HCT116 (cell line): Measurements from ENCODE around the gene ZNF503. TPM values are rescaled to one million over a fixed set of nuclear protein-coding genes. Genes with fewer than 3 reads are reported as not detected.

Experiments
- ATAC-seq: fragments of 200-7000 bp; cut with Tn5 transposase; 2 replicates; pipeline ENCODE4 v1.9.1; 2020; ENCODE audit warnings: mild to moderate bottlenecking, moderate library complexity
- BruUV-seq: library from RNA; stranded (reverse); fragments of 400-500 nt; replicated peaks from 2 replicates; lab custom pipeline; 2021; lab: Mats Ljungman, UMichigan
- CTCF ChIA-PET: fragments of 300-600 bp; sonication (Branson Sonifier 250); formaldehyde crosslinking; loops from one replicate; lab custom pipeline; 2021; ENCODE audit warnings: antibody characterized with exemption; lab: Charles Lee
- POLR2A ChIA-PET: fragments of 300-600, 350-600 bp; sonication (Branson Sonifier 250); formaldehyde crosslinking; loops from one replicate; lab custom pipeline; 2021; ENCODE audit warnings: antibody characterized with exemption; lab: Charles Lee
- RAD21 ChIA-PET, 2 experiments: fragments of 300-600 bp; sonication (Branson Sonifier 250); formaldehyde crosslinking; loops; one replicate each; lab custom pipeline; 2023; ENCODE audit warnings: low total read pairs in 2 of 2; ENCODE audit not compliant: uncharacterized antibody in 2 of 2, unreplicated experiment in 2 of 2, low non-redundant PET in 1 of 2; lab: Charles Lee
- DNase-seq: peaks from one replicate; pipeline ENCODE4 v3.0.0-alpha.2; 2010; ENCODE audit warnings: low read depth, low spot score
- H2AFZ ChIP-seq: fragments of 200-600 bp; shearing (Covaris generic), sonication (generic); 2 replicates; pipeline ENCODE4 v1.6.1; 2017; ENCODE audit warnings: low read depth, mixed run types, mixed read lengths, antibody characterized with exemption, low read length; ENCODE audit not compliant: poor library complexity, severe bottlenecking
- H3K27ac ChIP-seq: 2 replicates; pipeline ENCODE4 v1.5.1; 2012; ENCODE audit warnings: low read depth, low read length
- H3K27me3 ChIP-seq: fragments of 200-600 bp; sonication (generic); 2 replicates; pipeline ENCODE4 v1.6.1; 2016; ENCODE audit warnings: mixed run types, low read length, mixed read lengths; ENCODE audit not compliant: insufficient read depth
- H3K36me3 ChIP-seq, 2 experiments: fragments of 200-500 bp in 1 of 2; fragments of 200-600 bp in 1 of 2; sonication (Bioruptor generic) in 1 of 2; sonication (generic) in 1 of 2; 2 replicates each; pipeline versions ENCODE4 v1.5.1 to v1.6.1; 2014 to 2016; ENCODE audit warnings: low read length in 2 of 2, inconsistent platforms in 1 of 2, mixed read lengths in 1 of 2, mixed run types in 1 of 2; ENCODE audit not compliant: insufficient read depth in 2 of 2, control insufficient read depth in 1 of 2
- H3K4me1 ChIP-seq, 2 experiments: fragments of 200-600 bp in 1 of 2; sonication (generic) in 1 of 2; 2 replicates each; pipeline versions ENCODE4 v1.5.1 to v1.6.1; 2012 to 2017; ENCODE audit warnings: low read length in 2 of 2, inconsistent platforms in 1 of 2, mild to moderate bottlenecking in 1 of 2, mixed read lengths in 1 of 2, mixed run types in 1 of 2, moderate library complexity in 1 of 2; ENCODE audit not compliant: insufficient read depth in 2 of 2, control insufficient read depth in 1 of 2
- H3K4me2 ChIP-seq: fragments of 200-600 bp; sonication (generic); 2 replicates; pipeline ENCODE4 v1.6.1; 2017; ENCODE audit warnings: mixed run types, low read length, mixed read lengths
- H3K4me3 ChIP-seq, 2 experiments: fragments of 200-600 bp in 1 of 2; sonication (generic) in 1 of 2; replicated peaks in 1 of 2; 2 replicates each; pipeline ENCODE4 v1.5.1; 2011 to 2016; ENCODE audit warnings: low read length in 2 of 2, control low read depth in 1 of 2, low read depth in 1 of 2, mild to moderate bottlenecking in 1 of 2, mixed read lengths in 1 of 2, mixed run types in 1 of 2
- H3K79me2 ChIP-seq: fragments of 200-600 bp; sonication (generic); 2 replicates; pipeline ENCODE4 v1.6.1; 2017; ENCODE audit warnings: mild to moderate bottlenecking, mixed run types, low read length, moderate library complexity, mixed read lengths; ENCODE audit not compliant: insufficient read depth
- H3K9ac ChIP-seq: fragments of 200-600 bp; sonication (generic); 2 replicates; pipeline ENCODE4 v1.6.1; 2016; ENCODE audit warnings: low read length, mixed read lengths
- H3K9me2 ChIP-seq: fragments of 200-600 bp; sonication (generic), shearing (Covaris generic); 2 replicates; pipeline ENCODE4 v1.6.1; 2017; ENCODE audit warnings: mixed run types, mild to moderate bottlenecking, moderate library complexity; ENCODE audit not compliant: insufficient read depth
- H3K9me3 ChIP-seq, 2 experiments: fragments of 200-500 bp in 1 of 2; fragments of 200-600 bp in 1 of 2; sonication (Bioruptor generic) in 1 of 2; sonication (generic) in 1 of 2; 2 replicates each; pipeline ENCODE4 v1.6.1; 2014 to 2017; ENCODE audit warnings: low read length in 2 of 2, mixed read lengths in 2 of 2, inconsistent platforms in 1 of 2, low read depth in 1 of 2, mild to moderate bottlenecking in 1 of 2, mixed run types in 1 of 2, moderate library complexity in 1 of 2; ENCODE audit not compliant: control insufficient read depth in 1 of 2, insufficient read depth in 1 of 2
- H4K20me1 ChIP-seq: fragments of 200-600 bp; sonication (generic), shearing (Covaris generic); 2 replicates; pipeline ENCODE4 v1.6.1; 2017; ENCODE audit warnings: mixed run types, mild to moderate bottlenecking, moderate library complexity; ENCODE audit not compliant: insufficient read depth
- CEBPB ChIP-seq: IDR thresholded peaks from 2 replicates; pipeline ENCODE4 v1.6.1; 2012; ENCODE audit warnings: low read depth
- EGR1 ChIP-seq: IDR thresholded peaks from 2 replicates; pipeline ENCODE4 v1.6.1; 2012; ENCODE audit warnings: low read depth
- ELF1 ChIP-seq: IDR thresholded peaks from 2 replicates; pipeline ENCODE4 v1.6.1; 2012; ENCODE audit warnings: low read depth, borderline replicate concordance
- EZH2 ChIP-seq: fragments of 200-600 bp; sonication (generic); IDR thresholded peaks from 2 replicates; pipeline ENCODE4 v1.6.1; 2017; ENCODE audit warnings: antibody characterized with exemption, mixed run types
- FOSL1 ChIP-seq: IDR thresholded peaks from 2 replicates; pipeline ENCODE4 v1.6.1; 2012; ENCODE audit warnings: low read depth
- JUND ChIP-seq: IDR thresholded peaks from 2 replicates; pipeline ENCODE4 v1.6.1; 2012
- POLR2AphosphoS5 ChIP-seq: IDR thresholded peaks from 2 replicates; pipeline ENCODE4 v1.6.1; 2011; ENCODE audit warnings: mild to moderate bottlenecking, low read depth, low read length, moderate library complexity
- RAD21 ChIP-seq: IDR thresholded peaks from 2 replicates; pipeline ENCODE4 v1.6.1; 2012; ENCODE audit warnings: low read depth, mild to moderate bottlenecking
- SIN3A ChIP-seq: IDR thresholded peaks from 2 replicates; pipeline ENCODE4 v1.6.1; 2012; ENCODE audit warnings: low read depth
- SP1 ChIP-seq: IDR thresholded peaks from 2 replicates; pipeline ENCODE4 v1.6.1; 2012; ENCODE audit warnings: low read depth
- SRF ChIP-seq: IDR thresholded peaks from 2 replicates; pipeline ENCODE4 v1.6.1; 2012; ENCODE audit warnings: low read depth
- TCF7L2 ChIP-seq: IDR thresholded peaks from 2 replicates; pipeline ENCODE4 v1.7.0; 2011; ENCODE audit warnings: borderline replicate concordance, inconsistent platforms; ENCODE audit not compliant: insufficient read depth, insufficient read length; ENCODE audit errors: extremely low read depth
- YY1 ChIP-seq: IDR thresholded peaks from 2 replicates; pipeline ENCODE4 v1.6.1; 2011; ENCODE audit warnings: low read length, low read depth, moderate library complexity, mild to moderate bottlenecking; ENCODE audit not compliant: insufficient replicate concordance; ENCODE audit errors: extremely low read depth
- ZFX ChIP-seq: fragments of 450-650 bp; IDR thresholded peaks from 2 replicates; pipeline ENCODE4 v1.6.1; 2017
- ZNF274 ChIP-seq: fragments of 200-500 bp; sonication (Bioruptor generic); IDR thresholded peaks from 2 replicates; pipeline ENCODE4 v1.6.1; 2014; ENCODE audit warnings: mild to moderate bottlenecking, low read depth, low read length, inconsistent platforms
- intact Hi-C: fragments of 100-400 bp; cut with micrococcal nuclease; formaldehyde crosslinking; loops from 2 replicates; pipeline ENCODE4 v1.10.0; 2022
- total RNA-seq: library from RNA; stranded (reverse); gene quantifications from one replicate; pipeline ENCODE4 v1.2.1, GENCODE V29; 2021; ENCODE audit not compliant: unreplicated experiment
- TF ChIP-seq, protein P1 (sequence below): IDR thresholded peaks from 2 replicates; pipeline ENCODE4 v1.6.1; 2012
- TF ChIP-seq, protein P2 (sequence below): IDR thresholded peaks from 2 replicates; pipeline ENCODE4 v1.6.1; 2012
- TF ChIP-seq, protein P3 (sequence below): IDR thresholded peaks from 2 replicates; pipeline ENCODE4 v1.6.1; 2012; ENCODE audit warnings: low read depth
- TF ChIP-seq, protein P4 (sequence below), 3 experiments: fragments of 200-600 bp in 1 of 3; sonication (generic) in 1 of 3; IDR thresholded peaks in 2 of 3; conservative IDR thresholded peaks in 1 of 3; 2 replicates each; pipeline ENCODE4 v1.5.1; 2012 to 2017; ENCODE audit warnings: low read depth in 2 of 3, low read length in 2 of 3, antibody characterized with exemption in 1 of 3, borderline replicate concordance in 1 of 3, control low read depth in 1 of 3, mild to moderate bottlenecking in 1 of 3, mixed read lengths in 1 of 3, mixed run types in 1 of 3, moderate library complexity in 1 of 3; ENCODE audit not compliant: insufficient read depth in 1 of 3

The ZNF503 gene
- total RNA-seq, 1 experiment from 2014 or later, result 30.4 TPM

DNA sequence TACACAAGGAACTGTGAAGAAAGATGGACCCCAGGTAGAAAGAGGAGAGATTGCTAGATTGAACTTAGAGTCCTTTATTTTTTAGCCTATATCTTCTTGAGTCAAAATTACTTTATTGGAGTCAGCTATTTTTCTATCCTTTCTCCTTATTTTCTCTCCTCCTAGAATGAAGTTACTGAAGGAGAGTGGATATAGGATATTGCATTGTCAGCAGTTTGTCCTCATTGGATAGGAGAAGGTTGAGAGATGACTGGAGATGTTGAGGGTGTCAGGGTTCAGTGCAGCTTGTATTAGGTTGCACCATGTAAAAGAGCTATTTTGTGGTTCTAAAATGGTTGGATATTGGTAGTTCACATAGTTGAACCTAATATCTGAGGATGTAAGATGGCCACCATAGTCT, 35.3 kb upstream of the ZNF503 start:
- Histone ChIP-seq H3K9me2 (no peaks in the 10 kb centered on the region; the same call in 1 of the 2 replicates), H3K79me2 (no peaks in the 10 kb centered on the region), H3K4me3 (no peak overlapping the region), H3K4me1 (peaks cover 0 to 10% of the 10 kb centered on the region in 2 experiments; a peak in 1 of 4 replicates), H3K9me3 (0 out of 4 replicates have a peak, but pooled peaks cover 0 to under 1% of the 10 kb centered on the region in 2 experiments), H3K36me3 (no peaks in the 10 kb centered on the region), H3K27ac (no peak overlapping the region), H3K4me2 (no peak overlapping the region), H2AFZ (no peak overlapping the region), H3K9ac (no peak overlapping the region)
- BruUV-seq, result no TSS peak
- intact Hi-C loops, result no loop called here
- ATAC-seq, result no peak
- CTCF ChIA-PET, result no interaction called here
- TF ChIP-seq POLR2AphosphoS5 (no peak), RAD21 (no peak), FOSL1 (no peak), CEBPB (no peak), ZFX (no peak), ZNF274 (no peak), EGR1 (no peak), EZH2 (no peak), YY1 (no peak), SRF (no peak), SIN3A (no peak), ELF1 (no peak), TCF7L2 (no peak), SP1 (no peak), JUND (no peak)
- TF ChIP-seq, protein P1, sequence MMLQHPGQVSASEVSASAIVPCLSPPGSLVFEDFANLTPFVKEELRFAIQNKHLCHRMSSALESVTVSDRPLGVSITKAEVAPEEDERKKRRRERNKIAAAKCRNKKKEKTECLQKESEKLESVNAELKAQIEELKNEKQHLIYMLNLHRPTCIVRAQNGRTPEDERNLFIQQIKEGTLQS, result no peak
- TF ChIP-seq, protein P2, sequence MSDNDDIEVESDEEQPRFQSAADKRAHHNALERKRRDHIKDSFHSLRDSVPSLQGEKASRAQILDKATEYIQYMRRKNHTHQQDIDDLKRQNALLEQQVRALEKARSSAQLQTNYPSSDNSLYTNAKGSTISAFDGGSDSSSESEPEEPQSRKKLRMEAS, result no peak
- TF ChIP-seq, protein P3, sequence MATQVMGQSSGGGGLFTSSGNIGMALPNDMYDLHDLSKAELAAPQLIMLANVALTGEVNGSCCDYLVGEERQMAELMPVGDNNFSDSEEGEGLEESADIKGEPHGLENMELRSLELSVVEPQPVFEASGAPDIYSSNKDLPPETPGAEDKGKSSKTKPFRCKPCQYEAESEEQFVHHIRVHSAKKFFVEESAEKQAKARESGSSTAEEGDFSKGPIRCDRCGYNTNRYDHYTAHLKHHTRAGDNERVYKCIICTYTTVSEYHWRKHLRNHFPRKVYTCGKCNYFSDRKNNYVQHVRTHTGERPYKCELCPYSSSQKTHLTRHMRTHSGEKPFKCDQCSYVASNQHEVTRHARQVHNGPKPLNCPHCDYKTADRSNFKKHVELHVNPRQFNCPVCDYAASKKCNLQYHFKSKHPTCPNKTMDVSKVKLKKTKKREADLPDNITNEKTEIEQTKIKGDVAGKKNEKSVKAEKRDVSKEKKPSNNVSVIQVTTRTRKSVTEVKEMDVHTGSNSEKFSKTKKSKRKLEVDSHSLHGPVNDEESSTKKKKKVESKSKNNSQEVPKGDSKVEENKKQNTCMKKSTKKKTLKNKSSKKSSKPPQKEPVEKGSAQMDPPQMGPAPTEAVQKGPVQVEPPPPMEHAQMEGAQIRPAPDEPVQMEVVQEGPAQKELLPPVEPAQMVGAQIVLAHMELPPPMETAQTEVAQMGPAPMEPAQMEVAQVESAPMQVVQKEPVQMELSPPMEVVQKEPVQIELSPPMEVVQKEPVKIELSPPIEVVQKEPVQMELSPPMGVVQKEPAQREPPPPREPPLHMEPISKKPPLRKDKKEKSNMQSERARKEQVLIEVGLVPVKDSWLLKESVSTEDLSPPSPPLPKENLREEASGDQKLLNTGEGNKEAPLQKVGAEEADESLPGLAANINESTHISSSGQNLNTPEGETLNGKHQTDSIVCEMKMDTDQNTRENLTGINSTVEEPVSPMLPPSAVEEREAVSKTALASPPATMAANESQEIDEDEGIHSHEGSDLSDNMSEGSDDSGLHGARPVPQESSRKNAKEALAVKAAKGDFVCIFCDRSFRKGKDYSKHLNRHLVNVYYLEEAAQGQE, result no peak
- TF ChIP-seq, protein P4, sequence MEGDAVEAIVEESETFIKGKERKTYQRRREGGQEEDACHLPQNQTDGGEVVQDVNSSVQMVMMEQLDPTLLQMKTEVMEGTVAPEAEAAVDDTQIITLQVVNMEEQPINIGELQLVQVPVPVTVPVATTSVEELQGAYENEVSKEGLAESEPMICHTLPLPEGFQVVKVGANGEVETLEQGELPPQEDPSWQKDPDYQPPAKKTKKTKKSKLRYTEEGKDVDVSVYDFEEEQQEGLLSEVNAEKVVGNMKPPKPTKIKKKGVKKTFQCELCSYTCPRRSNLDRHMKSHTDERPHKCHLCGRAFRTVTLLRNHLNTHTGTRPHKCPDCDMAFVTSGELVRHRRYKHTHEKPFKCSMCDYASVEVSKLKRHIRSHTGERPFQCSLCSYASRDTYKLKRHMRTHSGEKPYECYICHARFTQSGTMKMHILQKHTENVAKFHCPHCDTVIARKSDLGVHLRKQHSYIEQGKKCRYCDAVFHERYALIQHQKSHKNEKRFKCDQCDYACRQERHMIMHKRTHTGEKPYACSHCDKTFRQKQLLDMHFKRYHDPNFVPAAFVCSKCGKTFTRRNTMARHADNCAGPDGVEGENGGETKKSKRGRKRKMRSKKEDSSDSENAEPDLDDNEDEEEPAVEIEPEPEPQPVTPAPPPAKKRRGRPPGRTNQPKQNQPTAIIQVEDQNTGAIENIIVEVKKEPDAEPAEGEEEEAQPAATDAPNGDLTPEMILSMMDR (IDR thresholded peaks at IDR 0.05 in 2 of 3, conservative IDR thresholded peaks at IDR 0.05 in 1 of 3; ENCODE audit: borderline replicate concordance in 1 of 3, insufficient read depth in 1 of 3, low read depth in 2 of 3, low read length in 2 of 3), result no peak
- TF ChIP-seq, all 23 proteins: peak for 0
- ChIA-PET RAD21 (no interaction called here), POLR2A (no interaction called here)
- no peaks in the 10 kb centered on the region for H4K20me1 ChIP-seq
- no peak for DNase-seq
- H3K27me3 ChIP-seq, result no peaks in the 10 kb centered on the region
